Endothelial cell of umbilical vein (primary cell): ENCODE data around the gene DLG3.
A peak's percentile ranks its signal among the peaks of the same experiment; 100 is the strongest.

Experiments used
- CTCF ChIP-seq, 2 donors: IDR thresholded peaks; 1 replicate in 1 of 2; 2 replicates in 1 of 2; pipeline ENCODE4 v1.5.1; 2011; ENCODE audit warnings: low read length in 2 of 2, mild to moderate bottlenecking in 2 of 2, moderate library complexity in 2 of 2, control low read depth in 1 of 2, inconsistent platforms in 1 of 2, low read depth in 1 of 2; ENCODE audit not compliant: insufficient read depth in 1 of 2; ENCODE audit errors: extremely low read depth in 1 of 2
- EZH2 ChIP-seq: IDR thresholded peaks from 2 replicates; pipeline ENCODE4 v1.6.1; 2012; ENCODE audit warnings: borderline replicate concordance, low read depth, mild to moderate bottlenecking, moderate library complexity, low read length, inconsistent platforms; ENCODE audit not compliant: severe bottlenecking
- FOS ChIP-seq: IDR thresholded peaks from 2 replicates; pipeline ENCODE4 v1.6.1; 2011; ENCODE audit warnings: mild to moderate bottlenecking, low read length, moderate library complexity, borderline replicate concordance; ENCODE audit not compliant: insufficient read depth
- JUN ChIP-seq: IDR thresholded peaks from 2 replicates; pipeline ENCODE4 v1.6.1; 2011; ENCODE audit warnings: borderline replicate concordance, low read depth; ENCODE audit not compliant: insufficient read length, insufficient read depth
- POLR2A ChIP-seq: IDR thresholded peaks from 2 replicates; pipeline ENCODE4 v1.6.1; 2012; ENCODE audit warnings: low read depth, mild to moderate bottlenecking, control low read depth, low read length
- POLR2AphosphoS5 ChIP-seq: IDR thresholded peaks from 2 replicates; pipeline ENCODE4 v1.6.1; 2012; ENCODE audit warnings: low read depth, mild to moderate bottlenecking, control low read depth, low read length, moderate library complexity; ENCODE audit not compliant: insufficient read depth
- TF ChIP-seq, protein P1 (sequence below): IDR thresholded peaks from 2 replicates; pipeline ENCODE4 v1.6.1; 2011; ENCODE audit not compliant: insufficient read depth, insufficient read length

GRCh38 chrX:70454441-70455365, 10.1 kb downstream of the DLG3 start:
- peak; percentile 73 to 82 for TF ChIP-seq CTCF (IDR thresholded peaks at IDR 0.05; ENCODE audit: extremely low read depth in 1 of 2, insufficient read depth in 1 of 2, low read depth in 1 of 2, low read length in 2 of 2)
- TF ChIP-seq POLR2A, result no peak
- TF ChIP-seq EZH2, result no peak
- no peak for TF ChIP-seq FOS
- TF ChIP-seq POLR2AphosphoS5, result no peak
- TF ChIP-seq JUN, result no peak
- TF ChIP-seq, protein P1, sequence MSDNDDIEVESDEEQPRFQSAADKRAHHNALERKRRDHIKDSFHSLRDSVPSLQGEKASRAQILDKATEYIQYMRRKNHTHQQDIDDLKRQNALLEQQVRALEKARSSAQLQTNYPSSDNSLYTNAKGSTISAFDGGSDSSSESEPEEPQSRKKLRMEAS, result no peak
